GM19035 (cell line): ENCODE results near the gene UBTD1.
"Not testable (repeated sequence)": the region's sequence is repeated elsewhere in the genome, so short reads cannot be mapped to it uniquely, and the experiment has no call there.

Experiments
- ATAC-seq: cut with Tn5 transposase; IDR thresholded peaks from one replicate; pipeline ENCODE4 v1.9.1; 2021; ENCODE audit not compliant: unreplicated experiment

The UBTD1 gene

DNA sequence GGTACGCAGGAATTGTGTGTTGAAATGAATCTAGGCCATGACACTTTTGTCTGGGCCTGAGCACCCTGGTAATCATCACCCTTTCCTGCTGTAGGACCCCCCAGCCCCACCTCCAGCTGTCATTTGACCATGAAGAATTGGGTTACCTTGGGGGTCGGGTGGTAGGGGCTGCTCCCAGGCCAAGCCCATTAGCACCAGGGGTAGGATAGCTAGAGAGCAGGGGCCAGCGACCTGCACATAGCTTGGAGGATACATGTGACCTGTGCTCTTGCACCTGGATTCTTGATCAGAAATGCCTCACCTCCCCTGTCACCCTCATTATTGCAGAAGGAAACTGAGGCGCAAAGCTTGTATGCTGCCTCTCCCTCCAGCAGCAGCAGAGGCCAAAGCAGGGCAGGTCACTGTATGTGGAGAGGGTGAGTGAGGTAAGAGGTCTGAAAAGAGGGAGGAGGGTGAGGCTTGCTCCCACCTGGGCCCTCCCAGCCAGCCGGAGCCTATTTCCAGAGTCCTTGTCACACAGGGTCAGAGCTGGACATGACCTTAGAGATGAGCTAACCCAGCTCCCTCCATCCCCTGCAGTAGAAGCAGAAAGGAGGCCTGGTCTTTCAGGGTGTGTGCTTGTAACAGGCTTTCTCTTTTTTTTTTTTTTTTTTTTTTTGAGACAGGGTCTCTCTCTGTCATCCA lies 38.6 kb downstream of the UBTD1 start:
- no peak for ATAC-seq

DNA sequence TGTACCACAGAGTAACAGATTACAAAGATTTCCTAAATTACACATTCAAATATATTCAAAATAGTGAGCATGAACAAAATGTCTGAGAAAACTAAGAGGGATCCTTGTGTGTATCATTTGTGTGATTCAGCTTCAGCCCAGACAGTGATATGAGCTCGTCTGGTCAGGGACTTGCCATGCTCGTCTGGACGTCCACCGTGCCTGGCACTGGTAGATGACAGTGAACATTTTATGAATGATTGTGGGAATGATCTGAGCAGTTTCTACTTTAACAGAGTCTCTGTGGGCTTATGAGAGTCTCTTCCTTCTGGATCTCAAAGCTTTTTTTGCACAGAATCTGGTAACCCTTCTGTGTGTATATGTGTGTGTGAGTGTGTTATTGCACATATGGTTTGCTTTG lies 39.7 kb downstream of the UBTD1 start:
- ATAC-seq, result no peak

DNA sequence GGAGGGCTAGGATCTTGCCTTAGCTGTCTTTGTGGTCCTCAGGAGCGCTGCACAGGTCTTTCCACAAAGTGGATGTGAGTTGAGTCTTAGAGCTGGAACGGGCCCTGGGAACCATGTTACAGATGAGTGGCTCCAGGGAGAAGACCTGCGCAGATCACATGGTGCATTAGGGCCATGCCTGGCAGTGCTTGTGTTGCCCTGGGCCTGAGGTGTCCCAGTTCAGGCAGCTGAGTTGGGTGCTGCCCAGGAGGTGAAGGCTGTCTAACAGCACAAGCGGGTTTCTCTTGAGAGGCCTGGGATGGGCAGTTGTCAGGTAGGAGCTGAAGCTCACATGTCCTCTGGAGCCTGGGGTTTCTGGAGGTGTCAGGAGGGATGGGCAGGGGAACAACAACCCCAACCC lies 40.1 kb downstream of the UBTD1 start:
- no peak for ATAC-seq

DNA sequence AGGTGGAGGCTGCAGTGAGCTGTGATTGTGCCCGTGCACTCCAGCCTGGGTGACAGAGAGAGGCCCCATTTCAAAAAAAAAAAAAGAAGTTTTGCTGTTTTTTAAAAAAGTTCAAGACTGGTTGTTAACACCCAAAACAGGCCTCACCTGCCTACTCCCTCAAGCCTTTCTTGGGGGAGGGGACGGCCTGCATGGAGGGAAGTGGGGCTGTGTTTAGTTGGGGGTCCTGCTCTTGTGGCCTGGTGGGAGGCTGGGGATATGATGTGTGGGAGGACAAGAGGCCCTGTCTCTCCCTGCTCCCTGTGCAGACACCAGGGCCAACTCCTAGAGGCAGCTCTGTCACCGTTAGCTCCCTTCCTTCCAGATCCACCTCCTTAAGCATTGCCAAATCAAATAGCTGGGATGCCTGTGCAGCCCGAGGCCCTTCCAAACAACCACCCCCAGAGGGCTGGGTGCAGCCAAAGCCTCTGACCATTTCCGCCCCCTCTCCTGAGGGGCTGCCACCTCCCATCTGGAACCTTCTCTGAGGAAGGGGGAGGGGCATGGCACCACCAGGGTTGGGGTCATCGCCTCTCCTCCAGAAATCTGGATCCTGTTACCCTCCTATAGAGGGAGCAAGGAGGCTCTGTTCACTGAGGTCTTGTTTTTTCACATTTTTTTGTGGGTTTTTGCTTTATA lies 40.9 kb downstream of the UBTD1 start:
- no peak for ATAC-seq

DNA sequence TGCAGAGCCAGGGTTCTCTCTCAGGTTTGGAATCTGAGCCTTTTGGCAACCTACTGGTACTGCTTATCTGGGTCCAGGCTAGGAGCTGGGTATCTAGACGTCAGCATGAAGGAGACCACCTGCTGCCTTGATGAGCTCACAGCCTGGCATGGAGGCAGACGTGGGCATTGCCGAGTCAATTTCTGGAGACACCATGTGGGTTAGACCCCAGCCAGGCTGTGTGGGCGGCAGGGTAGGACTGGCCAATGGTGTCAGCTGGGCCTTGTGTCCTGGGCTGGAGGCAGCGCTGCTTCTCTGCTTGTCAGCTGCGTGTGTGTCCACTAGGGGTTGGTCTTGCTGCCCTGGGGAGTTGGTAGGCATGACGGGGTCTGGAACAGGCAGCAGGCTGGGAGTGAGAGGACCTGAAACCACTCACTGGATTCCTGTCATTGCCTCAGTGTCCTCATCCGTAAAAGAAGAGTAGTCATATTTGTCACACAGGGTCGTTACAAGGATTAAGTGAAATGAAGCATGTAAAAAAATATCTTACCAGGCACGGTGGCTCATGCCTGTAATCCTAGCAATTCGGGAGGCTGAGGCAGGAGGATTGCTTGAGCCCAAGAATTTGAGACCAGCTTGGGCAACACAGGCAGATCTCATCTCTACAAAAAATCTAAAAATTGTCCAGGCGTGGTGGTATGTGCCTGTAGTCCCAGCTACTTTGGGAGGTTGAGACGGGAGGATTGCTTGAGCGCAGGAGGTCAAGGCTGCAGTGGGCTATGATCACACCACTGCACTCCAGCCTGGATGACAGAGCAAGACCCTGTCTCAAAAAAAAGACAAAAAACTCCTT lies 42.2 kb downstream of the UBTD1 start:
- no peak for ATAC-seq

DNA sequence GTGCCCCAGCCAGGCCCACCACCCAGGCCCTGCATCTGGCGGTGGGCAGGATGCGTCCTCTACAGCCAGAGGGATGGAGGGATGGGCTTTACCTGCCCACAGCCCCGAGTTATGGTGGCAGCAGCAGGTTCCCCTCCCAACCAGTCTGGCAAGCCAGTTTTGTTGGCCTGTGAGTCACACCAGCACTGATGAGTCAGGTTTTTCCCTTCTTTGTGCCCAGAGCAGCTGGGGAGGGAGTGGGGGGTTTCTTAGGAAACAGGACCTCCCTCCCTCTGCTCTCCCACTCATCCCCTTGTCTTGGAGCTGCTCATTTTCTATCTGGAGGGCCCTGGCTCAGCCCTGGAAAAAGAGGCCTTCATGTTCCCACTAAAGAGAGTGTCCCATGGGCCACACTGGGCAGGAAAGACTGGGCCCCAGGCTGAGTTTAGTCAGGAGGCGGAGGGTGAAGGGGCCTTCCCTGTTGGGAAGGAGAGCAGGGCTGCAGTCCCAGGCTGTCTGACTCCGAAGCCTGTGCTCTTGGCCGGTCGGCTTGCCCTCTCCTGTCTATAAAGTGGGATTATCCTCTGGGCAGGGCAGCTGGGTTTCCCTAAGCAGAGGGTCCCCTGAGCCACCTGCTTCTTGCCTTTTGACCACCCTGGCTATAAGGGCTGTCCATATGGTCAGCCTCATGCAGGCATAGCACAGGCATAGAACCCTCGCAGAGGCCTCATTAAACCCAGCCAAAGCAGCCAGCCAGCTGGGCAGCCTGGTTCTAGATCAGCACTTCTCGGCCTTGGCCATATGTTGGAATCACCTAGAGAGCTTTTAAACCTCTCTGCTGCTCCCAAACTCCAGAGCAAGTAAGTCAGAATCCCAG lies 43.7 kb downstream of the UBTD1 start:
- ATAC-seq, result no peak

DNA sequence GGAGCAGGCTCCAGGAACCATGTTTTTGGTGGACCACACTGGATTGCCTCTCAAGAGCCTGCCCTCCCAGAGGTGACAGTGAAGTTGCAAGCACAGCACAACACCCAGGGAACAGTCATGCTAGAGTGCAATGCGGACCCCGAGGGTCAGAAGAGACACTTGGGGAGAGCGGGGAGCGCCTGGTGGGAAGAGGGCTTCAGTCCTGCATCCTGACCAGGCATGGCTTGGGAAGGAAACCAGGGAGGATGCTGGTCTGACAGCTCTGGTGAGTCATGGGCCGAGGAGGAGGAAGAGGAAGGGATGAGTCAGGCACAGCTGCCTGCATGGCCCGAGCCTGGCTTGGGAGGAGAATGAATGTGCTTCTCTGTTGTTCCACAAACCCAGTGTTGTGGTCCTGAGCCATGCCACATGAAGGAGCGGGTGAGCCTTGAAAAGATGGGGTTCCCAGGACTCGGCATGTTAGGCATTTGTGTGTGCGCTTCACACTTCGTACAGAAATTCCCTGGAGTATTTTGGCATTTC lies 44.4 kb downstream of the UBTD1 start:
- no peak for ATAC-seq

DNA sequence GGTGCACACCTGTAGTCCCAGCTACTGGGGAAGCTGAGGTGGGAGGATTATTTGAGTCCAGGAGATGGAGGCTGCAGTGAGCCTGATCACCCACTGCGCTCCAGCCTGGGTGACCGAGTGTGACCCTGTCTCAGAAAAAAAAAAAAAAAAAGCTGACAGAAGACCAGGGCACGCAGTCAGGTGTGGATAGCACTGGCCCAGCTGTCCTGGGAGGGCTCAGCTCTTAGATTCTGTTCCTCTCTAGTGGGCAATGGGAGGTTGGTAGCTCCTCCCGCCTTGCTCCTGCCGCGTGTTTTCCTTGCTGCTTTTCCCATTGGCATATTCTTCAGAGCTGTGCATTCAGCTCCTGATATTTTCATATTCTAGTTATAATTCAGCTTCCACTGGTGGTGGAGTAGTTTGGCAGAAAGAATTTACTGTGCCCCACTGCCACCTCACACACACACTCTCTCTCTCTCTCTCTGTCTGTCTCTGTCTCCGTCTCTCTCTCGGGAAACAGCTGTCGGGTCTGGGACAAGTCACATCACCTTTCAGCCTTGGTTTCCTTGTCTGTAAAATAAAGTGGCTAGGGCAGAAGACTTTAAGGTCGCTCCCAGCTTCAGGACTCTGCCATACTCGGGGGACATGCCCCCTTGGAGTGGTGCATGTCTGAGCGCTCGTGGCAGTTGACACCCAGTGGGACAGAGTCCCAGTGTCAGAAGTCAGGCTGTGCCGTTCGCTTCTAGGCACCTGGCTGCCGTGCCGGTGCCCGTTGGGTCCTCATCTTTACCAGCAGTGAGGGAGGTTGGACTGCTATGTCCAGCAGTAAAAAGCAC lies 47.9 kb downstream of the UBTD1 start:
- ATAC-seq, result no peak

DNA sequence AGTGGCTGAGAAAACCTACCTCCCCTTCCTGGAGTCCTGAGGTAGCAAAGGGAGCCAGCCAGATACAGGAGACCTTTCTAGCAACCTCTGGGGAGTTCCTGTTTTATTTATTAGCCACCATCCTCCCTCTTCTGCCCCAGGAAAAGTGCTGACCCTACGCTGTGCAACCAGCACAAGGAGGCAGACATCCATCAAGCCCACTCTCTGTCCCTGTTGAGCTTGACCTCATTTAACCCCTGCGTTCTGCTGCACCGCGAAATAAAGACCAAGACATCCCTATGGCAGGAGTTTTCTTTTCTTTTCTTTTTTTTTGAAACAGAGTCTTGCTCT lies 48.5 kb downstream of the UBTD1 start:
- ATAC-seq, result no peak

DNA sequence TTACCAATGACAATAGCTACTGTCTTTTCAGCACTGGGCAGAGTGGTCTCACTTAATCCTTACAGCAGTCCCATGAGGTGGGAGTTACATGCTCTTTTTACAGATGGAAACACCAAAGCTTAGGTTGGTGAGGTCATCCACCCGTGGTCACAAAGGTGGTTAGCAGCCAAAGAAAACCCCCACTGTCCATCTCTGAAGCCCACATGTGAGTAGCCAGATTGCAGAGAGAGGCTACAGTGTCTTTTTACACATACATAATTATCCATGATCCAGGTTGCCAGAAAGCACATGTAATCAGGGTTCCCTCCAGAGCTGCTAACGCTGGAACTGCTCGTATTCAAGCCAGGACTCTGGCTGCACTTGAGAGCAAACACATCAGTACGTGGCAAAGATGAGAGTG lies 49.2 kb downstream of the UBTD1 start:
- no peak for ATAC-seq

DNA sequence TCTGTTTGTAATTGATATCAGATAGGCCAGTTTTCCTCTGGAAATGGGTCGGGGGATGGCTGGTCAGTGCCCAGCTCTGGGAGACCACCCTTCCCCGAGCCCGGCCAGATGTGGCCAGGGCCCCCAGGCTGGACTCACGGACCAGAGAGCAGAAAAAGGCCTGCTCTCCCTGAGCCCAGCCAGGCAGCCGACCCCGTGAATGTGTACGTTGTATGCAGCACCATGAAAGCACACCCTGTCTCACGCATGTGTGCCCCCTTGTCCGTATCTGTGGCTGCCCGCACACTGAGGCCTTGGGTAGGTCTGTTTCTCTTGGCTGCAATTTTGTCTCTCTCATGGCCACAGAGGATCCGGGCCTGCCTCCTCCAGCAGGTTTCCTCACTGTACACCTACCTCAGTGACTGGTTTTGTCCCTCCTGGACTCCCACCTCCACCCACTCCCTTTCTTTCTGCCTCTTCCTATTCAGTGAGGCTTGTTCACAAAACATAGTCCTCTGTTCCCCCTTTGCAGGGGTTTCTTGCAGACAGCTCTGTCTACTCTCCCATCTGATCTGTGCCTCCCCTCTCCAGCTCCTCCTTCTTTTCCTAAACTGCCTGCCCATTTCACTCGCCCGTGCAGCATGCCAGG lies 50.2 kb downstream of the UBTD1 start:
- no peak for ATAC-seq

DNA sequence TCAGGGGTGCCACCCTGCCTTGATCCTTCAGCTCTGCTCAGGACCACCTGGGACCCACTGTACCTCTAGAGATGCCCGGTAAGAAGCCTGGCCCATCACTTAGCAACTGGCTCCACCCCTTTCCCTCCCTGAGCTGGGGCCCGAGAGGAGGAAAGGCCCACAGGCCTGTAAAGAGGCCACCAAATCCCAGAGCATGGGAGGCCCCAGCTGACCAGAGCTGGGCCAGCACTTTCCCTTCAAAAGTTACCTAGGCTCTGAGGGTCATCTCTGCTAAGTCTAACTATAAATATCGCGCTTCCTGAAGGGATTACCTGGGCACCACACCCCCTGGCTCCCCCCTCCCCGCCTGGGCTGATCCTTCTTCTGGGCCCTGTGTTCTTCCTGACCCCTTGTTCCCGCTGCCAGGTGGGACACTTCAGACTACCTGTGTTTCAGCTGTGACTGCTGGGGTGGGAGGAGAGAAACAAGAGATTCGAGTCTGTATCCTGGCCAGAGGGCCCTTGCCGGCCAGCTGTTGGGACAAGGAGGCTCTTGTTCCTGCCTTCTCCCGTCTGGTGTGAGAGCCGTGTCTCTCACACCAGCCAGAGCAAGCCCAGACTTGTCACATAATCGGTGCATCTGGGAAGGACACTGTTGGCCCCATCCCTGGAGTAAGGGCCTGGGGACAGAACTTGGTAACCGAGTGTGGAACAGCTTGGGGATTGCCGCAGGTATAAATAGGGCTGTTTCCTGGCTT lies 51.0 kb downstream of the UBTD1 start:
- no peak for ATAC-seq

DNA sequence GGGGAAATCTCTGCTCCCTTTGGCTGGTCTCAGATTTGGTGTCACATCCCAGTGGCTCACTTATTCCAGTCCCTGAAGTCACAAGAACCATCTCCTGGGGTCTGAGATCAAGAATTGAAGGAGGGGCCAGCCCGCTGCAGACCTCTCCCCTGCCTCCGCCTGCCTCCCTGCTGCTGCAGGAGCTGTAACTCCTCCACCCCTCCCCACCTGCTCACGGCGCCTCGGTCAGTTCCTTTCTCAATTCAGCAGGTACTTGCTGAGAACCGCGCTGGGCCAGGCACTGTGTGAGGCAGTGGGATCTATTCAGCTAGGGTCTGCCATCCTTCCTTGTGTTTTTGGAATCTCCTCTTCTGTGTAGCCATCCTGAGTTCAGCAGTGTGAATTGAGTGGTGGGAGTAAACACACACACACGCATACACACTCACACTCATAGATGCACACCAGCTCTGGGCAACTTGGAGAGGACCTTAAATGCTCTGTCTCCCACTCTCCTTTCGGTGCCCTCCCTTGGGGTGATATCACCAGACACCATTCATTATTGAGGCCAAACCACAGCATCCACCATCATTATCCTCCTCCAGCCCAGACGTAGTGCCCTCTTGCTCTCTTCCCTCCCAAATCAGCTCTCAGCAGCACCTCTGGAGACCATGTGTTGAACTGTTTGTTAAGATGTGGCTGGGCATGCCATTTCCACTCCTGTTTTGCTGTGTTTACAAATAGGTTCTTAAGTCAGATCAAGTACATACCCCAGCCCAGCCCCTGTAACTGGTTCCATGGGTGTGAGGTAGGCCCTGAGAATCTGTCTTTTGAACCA lies 51.8 kb downstream of the UBTD1 start:
- ATAC-seq, result no peak

DNA sequence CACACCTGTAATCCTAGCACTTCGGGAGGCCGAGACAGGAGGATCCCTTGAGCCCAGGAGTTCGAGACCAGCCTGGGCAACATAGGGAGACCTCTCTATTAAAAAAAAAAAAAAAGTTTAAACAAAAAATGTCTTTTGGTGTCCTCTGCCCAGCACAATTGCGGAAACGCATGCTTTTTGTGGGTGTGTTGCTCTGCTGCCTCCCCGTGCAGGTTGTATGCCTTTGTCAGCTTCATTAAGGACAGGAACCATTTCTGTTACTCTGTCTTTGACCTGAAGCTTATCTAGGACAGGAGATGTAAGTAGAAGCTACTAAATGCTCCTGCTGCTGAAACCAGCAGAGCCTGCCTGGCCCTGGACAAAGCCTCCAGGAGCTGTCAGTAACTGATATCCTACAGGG lies 52.5 kb downstream of the UBTD1 start:
- no peak for ATAC-seq

DNA sequence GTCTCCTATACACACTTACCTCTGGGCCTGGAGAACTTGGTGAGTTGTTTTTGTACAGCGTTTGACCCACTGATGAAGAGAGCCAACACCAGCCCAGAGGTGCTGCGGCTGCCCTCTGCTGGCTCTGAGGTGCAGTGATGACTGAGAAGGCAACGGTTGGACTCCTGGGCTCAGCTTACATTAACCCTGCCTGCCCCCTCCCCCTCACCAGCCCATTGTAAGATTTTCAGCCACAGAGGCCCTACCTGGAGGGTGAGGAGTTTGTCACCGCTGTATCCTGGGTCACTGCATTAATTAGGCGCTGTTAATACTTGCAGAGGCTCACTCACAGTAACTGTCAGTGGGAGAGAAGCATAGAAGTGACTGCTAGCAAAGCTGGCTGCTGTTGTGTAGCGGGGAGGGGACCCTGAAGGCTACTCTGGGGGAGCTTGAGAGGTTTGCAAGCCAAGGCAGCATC lies 54.9 kb downstream of the UBTD1 start:
- no peak for ATAC-seq

DNA sequence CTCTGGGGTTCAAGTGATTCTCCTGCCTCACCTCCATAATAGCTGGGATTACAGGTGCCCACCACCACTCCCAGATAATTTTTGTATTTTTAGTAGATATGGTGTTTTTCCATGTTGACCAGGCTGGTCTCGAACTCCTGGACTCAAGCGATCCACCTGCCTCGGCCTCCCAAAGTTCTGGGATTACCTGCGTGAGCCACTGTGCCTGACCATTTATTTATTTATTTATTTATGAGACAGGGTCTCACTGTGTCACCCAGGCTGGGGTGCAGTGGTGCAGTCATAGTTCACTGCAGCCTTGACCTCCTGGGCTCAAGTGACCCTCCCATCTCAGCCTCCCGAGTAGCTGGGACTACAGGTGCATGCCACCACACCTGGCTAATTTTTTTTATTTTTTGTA lies 55.6 kb downstream of the UBTD1 start:
- ATAC-seq, result not testable (repeated sequence)

DNA sequence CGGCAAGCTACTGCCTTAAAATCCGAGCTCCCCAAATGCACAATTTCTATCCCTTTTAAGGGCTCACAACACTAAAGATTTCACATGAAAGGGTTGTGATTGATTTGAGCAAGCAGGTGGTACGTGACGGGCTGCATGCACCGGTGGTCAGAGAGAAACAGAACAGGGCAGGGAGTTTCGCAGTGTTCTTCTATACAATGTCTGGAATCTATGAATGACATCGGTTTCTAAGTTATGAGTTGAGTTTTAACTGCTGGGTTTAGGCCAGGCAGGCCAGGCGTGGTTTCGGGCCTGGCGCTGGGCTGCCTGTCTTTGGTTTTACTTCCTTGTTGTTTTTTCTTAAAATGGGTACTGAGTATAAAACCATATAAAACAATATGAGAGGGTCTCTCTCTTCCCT lies 56.8 kb downstream of the UBTD1 start:
- not testable (repeated sequence) for ATAC-seq

DNA sequence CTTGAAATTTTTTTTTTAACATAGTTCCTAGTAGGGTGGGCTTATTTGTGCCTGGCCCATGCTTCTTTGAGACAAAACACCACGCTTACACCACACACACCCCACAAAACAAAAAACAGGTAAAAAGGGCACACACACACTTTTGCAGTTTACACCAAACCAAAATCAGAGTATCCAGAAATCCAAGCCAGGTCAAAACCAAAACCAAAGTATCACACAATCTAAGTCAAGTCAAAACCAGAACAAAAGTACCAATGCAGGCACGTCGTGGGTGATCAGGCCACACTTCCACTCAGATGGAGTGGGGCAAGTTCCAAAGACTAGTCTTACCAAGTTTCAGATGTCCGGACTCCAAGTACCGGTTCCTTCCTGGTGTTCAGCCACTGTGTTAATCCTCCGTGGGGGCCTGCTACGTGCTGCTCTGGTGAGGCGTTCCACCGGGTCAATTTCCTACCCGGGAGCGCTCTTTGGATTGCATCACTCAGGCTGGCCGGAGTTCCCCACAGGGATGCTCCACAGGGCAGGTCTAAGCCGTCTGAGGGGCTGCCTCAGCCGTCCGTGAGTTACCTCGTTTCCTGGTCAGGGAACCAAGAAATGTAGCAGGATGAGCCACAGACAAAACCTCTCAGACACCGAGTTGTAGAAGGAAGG lies 62.1 kb downstream of the UBTD1 start:
- ATAC-seq, result not testable (repeated sequence)
